ENCODE results near the gene ARHGAP22. TPM values are rescaled to one million over a fixed set of nuclear protein-coding genes. Genes with fewer than 3 reads are reported as not detected.

The ARHGAP22 gene
- total and polyA plus RNA-seq, 2 experiments from 2014 or later = 41.9 to 44.4 TPM

- Histone ChIP-seq H3K4me2 (ENCODE audit: unreplicated experiment) (peak overlapping the region; percentile 97), H3K9ac (peak overlapping the region; percentile 91), H3K36me3 (ENCODE audit: low read depth) (no peaks in the 10 kb centered on the region), H3K9me3 (ENCODE audit: low read depth) (no peaks in the 10 kb centered on the region), H2AFZ (no peak overlapping the region), H3K4me3 (peak overlapping the region; percentile 97), H3F3A (ENCODE audit: insufficient read depth) (peaks cover 60% of the 10 kb centered on the region), H3K4me1 (ENCODE audit: insufficient read depth) (peaks cover 66% of the 10 kb centered on the region), H3K27ac (peak overlapping the region; percentile 89), H4K20me1 (ENCODE audit: insufficient read depth) (peaks cover 4% of the 10 kb centered on the region; the same call in 1 of the 2 replicates), H3K27me3 (replicated peaks; ENCODE audit: insufficient read depth) (no peaks in the 10 kb centered on the region), H3K79me2 (ENCODE audit: insufficient read depth) (peaks cover 43% of the 10 kb centered on the region), H3K9me2 (ENCODE audit: insufficient read depth) (no peaks in the 10 kb centered on the region)
- in situ Hi-C loops (cut with MboI) = no loop called here
- 37 to 43% methylated on average over 7 of the region's 7 CpGs for WGBS, 2 experiments (ENCODE audit: low coverage in 1 of 2, low lambda C conversion rate in 2 of 2, missing lambda C conversion rate in 2 of 2)
- no peak for TF ChIP-seq EZH2phosphoT487 (IDR thresholded peaks at IDR 0.05; ENCODE audit: insufficient read depth, low read depth)
- no peak for TF ChIP-seq EZH2 (IDR thresholded peaks at IDR 0.05; ENCODE audit: insufficient read depth, poor library complexity, severe bottlenecking)
- DNase-seq = peak; percentile 77
These were observed 1.1 kb upstream of the ARHGAP22 start for GRCh38 chr10:48605786-48606529.

- in situ Hi-C loops (cut with MboI) = no loop called here
- Histone ChIP-seq H3K27me3 (replicated peaks; ENCODE audit: insufficient read depth) (no peaks in the 10 kb centered on the region), H4K20me1 (ENCODE audit: insufficient read depth) (peaks cover 4% of the 10 kb centered on the region; the same call in 1 of the 2 replicates), H2AFZ (peak overlapping the region; percentile 83), H3K9me3 (ENCODE audit: low read depth) (no peaks in the 10 kb centered on the region), H3K4me1 (ENCODE audit: insufficient read depth) (peaks cover 76% of the 10 kb centered on the region), H3K9me2 (ENCODE audit: insufficient read depth) (no peaks in the 10 kb centered on the region), H3K36me3 (ENCODE audit: low read depth) (no peaks in the 10 kb centered on the region), H3K4me2 (ENCODE audit: unreplicated experiment) (peak overlapping the region; percentile 97), H3K4me3 (peak overlapping the region; percentile 97), H3K79me2 (ENCODE audit: insufficient read depth) (peaks cover 59% of the 10 kb centered on the region), H3K9ac (peak overlapping the region; percentile 91), H3F3A (ENCODE audit: insufficient read depth) (peaks cover 60% of the 10 kb centered on the region), H3K27ac (peak overlapping the region; percentile 89)
- TF ChIP-seq EZH2phosphoT487 (IDR thresholded peaks at IDR 0.05; ENCODE audit: insufficient read depth, low read depth) (no peak), EZH2 (IDR thresholded peaks at IDR 0.05; ENCODE audit: insufficient read depth, poor library complexity, severe bottlenecking) (no peak)
- DNase-seq = peak; percentile 73
- 7 to 8% methylated on average over 42 of the region's 42 CpGs for WGBS, 2 experiments (ENCODE audit: low coverage in 1 of 2, low lambda C conversion rate in 2 of 2, missing lambda C conversion rate in 2 of 2)
These were observed 558 bp downstream of the ARHGAP22 start for GRCh38 chr10:48604039-48604990.

GRCh38 chr10:48603421-48604038, 1.3 kb downstream of the ARHGAP22 start:
- Histone ChIP-seq H3K4me2 (ENCODE audit: unreplicated experiment) (peak overlapping the region; percentile 97), H3K4me3 (peak overlapping the region; percentile 97), H3K36me3 (ENCODE audit: low read depth) (no peaks in the 10 kb centered on the region), H3F3A (ENCODE audit: insufficient read depth) (peaks cover 53% of the 10 kb centered on the region), H3K9ac (peak overlapping the region; percentile 91), H2AFZ (no peak overlapping the region; the same call in 1 of the 2 replicates), H4K20me1 (ENCODE audit: insufficient read depth) (peaks cover 4% of the 10 kb centered on the region; the same call in 1 of the 2 replicates), H3K79me2 (ENCODE audit: insufficient read depth) (peaks cover 67% of the 10 kb centered on the region), H3K4me1 (ENCODE audit: insufficient read depth) (peaks cover 68% of the 10 kb centered on the region), H3K9me3 (ENCODE audit: low read depth) (no peaks in the 10 kb centered on the region), H3K27me3 (replicated peaks; ENCODE audit: insufficient read depth) (no peaks in the 10 kb centered on the region), H3K9me2 (ENCODE audit: insufficient read depth) (no peaks in the 10 kb centered on the region), H3K27ac (peak overlapping the region; percentile 89)
- in situ Hi-C loops (cut with MboI) = no loop called here
- peak; percentile 69 for DNase-seq
- TF ChIP-seq EZH2phosphoT487 (IDR thresholded peaks at IDR 0.05; ENCODE audit: insufficient read depth, low read depth) (no peak), EZH2 (IDR thresholded peaks at IDR 0.05; ENCODE audit: insufficient read depth, poor library complexity, severe bottlenecking) (no peak)
- 35 to 37% methylated on average over 4 of the region's 4 CpGs for WGBS, 2 experiments (ENCODE audit: low coverage in 1 of 2, low lambda C conversion rate in 2 of 2, missing lambda C conversion rate in 2 of 2)
